Measurements from ENCODE around the gene EPHB1. TPM values are rescaled to one million over a fixed set of nuclear protein-coding genes. Genes with fewer than 3 reads are reported as not detected.

The EPHB1 gene
- polyA plus RNA-seq, 1 donor from 2014 or later = 18.7 TPM

DNA sequence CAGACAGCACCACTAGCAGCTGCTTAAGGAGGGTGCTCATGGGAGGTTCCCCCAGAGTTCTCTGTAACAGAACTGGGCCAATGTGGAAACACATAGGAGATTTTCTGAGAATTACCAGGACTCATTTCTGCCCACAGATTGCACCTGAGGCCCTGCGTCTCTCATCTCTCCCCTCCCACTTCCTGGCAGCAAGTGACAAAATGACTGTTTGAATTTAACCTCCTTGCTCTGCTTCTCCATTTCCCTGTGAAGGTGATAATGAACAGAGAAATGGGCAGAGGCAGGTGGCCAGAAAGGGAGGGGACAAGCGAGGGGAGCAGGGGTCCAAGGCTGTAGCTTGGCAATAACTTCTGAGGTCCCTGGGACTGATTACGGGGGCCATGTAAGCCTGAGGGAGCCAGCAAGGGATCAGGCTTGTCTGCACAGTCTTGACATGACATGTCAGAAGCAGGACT is 8.0 kb downstream of the EPHB1 start:
- H3K27me3 ChIP-seq (ENCODE audit: insufficient read depth, low read depth, low read length) = no peaks in the 10 kb centered on the region
- H3K4me2 ChIP-seq (ENCODE audit: low read length) = no peak overlapping the region
- no peaks in the 10 kb centered on the region for H3K9me2 ChIP-seq (ENCODE audit: insufficient read depth, low read length)
- no peaks in the 10 kb centered on the region for H3K36me3 ChIP-seq (ENCODE audit: insufficient read depth, low read length)
- H3F3A ChIP-seq (ENCODE audit: insufficient read depth, low read length, poor library complexity, severe bottlenecking) = no peaks in the 10 kb centered on the region
- H3K4me3 ChIP-seq (ENCODE audit: low read length) = no peak overlapping the region
- H3K79me2 ChIP-seq (replicated peaks; ENCODE audit: insufficient read depth, low read length) = peaks cover 64% of the 10 kb centered on the region
- no peaks in the 10 kb centered on the region for H4K20me1 ChIP-seq (ENCODE audit: insufficient read depth)
- no peak for TF ChIP-seq TAF1 (IDR thresholded peaks at IDR 0.05; ENCODE audit: low read depth)
- TF ChIP-seq SMC3 (conservative IDR thresholded peaks at IDR 0.05; ENCODE audit: poor library complexity) = no peak
- TF ChIP-seq MXI1 (conservative IDR thresholded peaks at IDR 0.05; ENCODE audit: poor library complexity, severe bottlenecking) = no peak
- no peak for TF ChIP-seq EZH2 (IDR thresholded peaks at IDR 0.05; ENCODE audit: borderline replicate concordance, insufficient read depth, low read length, poor library complexity, severe bottlenecking)
- TF ChIP-seq, protein P1, sequence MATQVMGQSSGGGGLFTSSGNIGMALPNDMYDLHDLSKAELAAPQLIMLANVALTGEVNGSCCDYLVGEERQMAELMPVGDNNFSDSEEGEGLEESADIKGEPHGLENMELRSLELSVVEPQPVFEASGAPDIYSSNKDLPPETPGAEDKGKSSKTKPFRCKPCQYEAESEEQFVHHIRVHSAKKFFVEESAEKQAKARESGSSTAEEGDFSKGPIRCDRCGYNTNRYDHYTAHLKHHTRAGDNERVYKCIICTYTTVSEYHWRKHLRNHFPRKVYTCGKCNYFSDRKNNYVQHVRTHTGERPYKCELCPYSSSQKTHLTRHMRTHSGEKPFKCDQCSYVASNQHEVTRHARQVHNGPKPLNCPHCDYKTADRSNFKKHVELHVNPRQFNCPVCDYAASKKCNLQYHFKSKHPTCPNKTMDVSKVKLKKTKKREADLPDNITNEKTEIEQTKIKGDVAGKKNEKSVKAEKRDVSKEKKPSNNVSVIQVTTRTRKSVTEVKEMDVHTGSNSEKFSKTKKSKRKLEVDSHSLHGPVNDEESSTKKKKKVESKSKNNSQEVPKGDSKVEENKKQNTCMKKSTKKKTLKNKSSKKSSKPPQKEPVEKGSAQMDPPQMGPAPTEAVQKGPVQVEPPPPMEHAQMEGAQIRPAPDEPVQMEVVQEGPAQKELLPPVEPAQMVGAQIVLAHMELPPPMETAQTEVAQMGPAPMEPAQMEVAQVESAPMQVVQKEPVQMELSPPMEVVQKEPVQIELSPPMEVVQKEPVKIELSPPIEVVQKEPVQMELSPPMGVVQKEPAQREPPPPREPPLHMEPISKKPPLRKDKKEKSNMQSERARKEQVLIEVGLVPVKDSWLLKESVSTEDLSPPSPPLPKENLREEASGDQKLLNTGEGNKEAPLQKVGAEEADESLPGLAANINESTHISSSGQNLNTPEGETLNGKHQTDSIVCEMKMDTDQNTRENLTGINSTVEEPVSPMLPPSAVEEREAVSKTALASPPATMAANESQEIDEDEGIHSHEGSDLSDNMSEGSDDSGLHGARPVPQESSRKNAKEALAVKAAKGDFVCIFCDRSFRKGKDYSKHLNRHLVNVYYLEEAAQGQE (IDR thresholded peaks at IDR 0.05; ENCODE audit: borderline replicate concordance) = no peak
- TF ChIP-seq, protein P2, sequence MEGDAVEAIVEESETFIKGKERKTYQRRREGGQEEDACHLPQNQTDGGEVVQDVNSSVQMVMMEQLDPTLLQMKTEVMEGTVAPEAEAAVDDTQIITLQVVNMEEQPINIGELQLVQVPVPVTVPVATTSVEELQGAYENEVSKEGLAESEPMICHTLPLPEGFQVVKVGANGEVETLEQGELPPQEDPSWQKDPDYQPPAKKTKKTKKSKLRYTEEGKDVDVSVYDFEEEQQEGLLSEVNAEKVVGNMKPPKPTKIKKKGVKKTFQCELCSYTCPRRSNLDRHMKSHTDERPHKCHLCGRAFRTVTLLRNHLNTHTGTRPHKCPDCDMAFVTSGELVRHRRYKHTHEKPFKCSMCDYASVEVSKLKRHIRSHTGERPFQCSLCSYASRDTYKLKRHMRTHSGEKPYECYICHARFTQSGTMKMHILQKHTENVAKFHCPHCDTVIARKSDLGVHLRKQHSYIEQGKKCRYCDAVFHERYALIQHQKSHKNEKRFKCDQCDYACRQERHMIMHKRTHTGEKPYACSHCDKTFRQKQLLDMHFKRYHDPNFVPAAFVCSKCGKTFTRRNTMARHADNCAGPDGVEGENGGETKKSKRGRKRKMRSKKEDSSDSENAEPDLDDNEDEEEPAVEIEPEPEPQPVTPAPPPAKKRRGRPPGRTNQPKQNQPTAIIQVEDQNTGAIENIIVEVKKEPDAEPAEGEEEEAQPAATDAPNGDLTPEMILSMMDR (IDR thresholded peaks at IDR 0.05; ENCODE audit: poor library complexity, severe bottlenecking) = no peak
- TF ChIP-seq POLR2AphosphoS5 (IDR thresholded peaks at IDR 0.05) = no peak
- TF ChIP-seq RAD21 (conservative IDR thresholded peaks at IDR 0.05) = no peak
- TF ChIP-seq EP300 (conservative IDR thresholded peaks at IDR 0.05; ENCODE audit: poor library complexity, severe bottlenecking) = no peak
- H3K27ac ChIP-seq (ENCODE audit: low read length) = no peak overlapping the region
- H3K9me3 ChIP-seq (ENCODE audit: low read length) = no peaks in the 10 kb centered on the region
- no peak overlapping the region for H2AFZ ChIP-seq (ENCODE audit: low read depth, low read length)
- H3K9ac ChIP-seq (ENCODE audit: low read length) = no peak overlapping the region

DNA sequence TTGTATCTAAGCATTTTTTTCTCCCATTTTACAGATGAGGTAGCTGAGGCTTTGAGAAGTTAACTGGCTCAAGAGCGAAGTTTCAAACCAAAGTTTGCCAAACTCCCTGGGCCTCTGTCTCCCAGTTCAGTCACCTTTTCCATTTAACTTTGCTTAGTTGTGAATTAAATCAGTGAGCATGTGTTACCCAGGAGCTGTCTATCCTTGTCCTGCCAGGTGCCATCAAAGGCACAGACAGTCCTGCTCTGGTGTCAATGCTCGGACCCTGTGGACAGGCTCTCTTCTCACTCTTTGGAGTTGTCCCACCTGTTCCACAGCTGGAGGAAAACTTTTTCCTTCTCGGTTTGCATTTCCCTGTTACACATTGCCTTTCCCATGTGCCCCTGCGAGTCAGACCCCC is 8.6 kb downstream of the EPHB1 start:
- Histone ChIP-seq H3K9ac (ENCODE audit: low read length) (no peak overlapping the region), H3K4me3 (ENCODE audit: low read length) (no peak overlapping the region), H4K20me1 (ENCODE audit: insufficient read depth) (no peaks in the 10 kb centered on the region), H3K9me3 (ENCODE audit: low read length) (no peaks in the 10 kb centered on the region), H3F3A (ENCODE audit: insufficient read depth, low read length, poor library complexity, severe bottlenecking) (no peaks in the 10 kb centered on the region), H3K79me2 (replicated peaks; ENCODE audit: insufficient read depth, low read length) (peaks cover 59% of the 10 kb centered on the region), H3K4me2 (ENCODE audit: low read length) (no peak overlapping the region), H3K27me3 (ENCODE audit: insufficient read depth, low read depth, low read length) (no peaks in the 10 kb centered on the region), H2AFZ (ENCODE audit: low read depth, low read length) (no peak overlapping the region), H3K9me2 (ENCODE audit: insufficient read depth, low read length) (no peaks in the 10 kb centered on the region), H3K36me3 (ENCODE audit: insufficient read depth, low read length) (no peaks in the 10 kb centered on the region), H3K27ac (ENCODE audit: low read length) (no peak overlapping the region)
- TF ChIP-seq RAD21 (conservative IDR thresholded peaks at IDR 0.05) (no peak), EZH2 (IDR thresholded peaks at IDR 0.05; ENCODE audit: borderline replicate concordance, insufficient read depth, low read length, poor library complexity, severe bottlenecking) (no peak), TAF1 (IDR thresholded peaks at IDR 0.05; ENCODE audit: low read depth) (no peak), EP300 (conservative IDR thresholded peaks at IDR 0.05; ENCODE audit: poor library complexity, severe bottlenecking) (no peak), MXI1 (conservative IDR thresholded peaks at IDR 0.05; ENCODE audit: poor library complexity, severe bottlenecking) (no peak), POLR2AphosphoS5 (IDR thresholded peaks at IDR 0.05) (no peak), SMC3 (conservative IDR thresholded peaks at IDR 0.05; ENCODE audit: poor library complexity) (no peak)
- TF ChIP-seq, protein P2 (IDR thresholded peaks at IDR 0.05; ENCODE audit: poor library complexity, severe bottlenecking) = no peak
- TF ChIP-seq, protein P1 (IDR thresholded peaks at IDR 0.05; ENCODE audit: borderline replicate concordance) = no peak
